HG03025 (cell line): Measurements from ENCODE around the gene FNDC3B.

Experiments used
- ATAC-seq: cut with Tn5 transposase; IDR thresholded peaks from one replicate; pipeline ENCODE4 v1.9.1; 2021; ENCODE audit warnings: mild to moderate bottlenecking, moderate library complexity; ENCODE audit not compliant: unreplicated experiment, low FRiP score

Gene FNDC3B

GRCh38 chr3:172317481-172317880 is 278.1 kb downstream of the FNDC3B start:
- no peak for ATAC-seq

- ATAC-seq = no peak
These were observed 278.6 kb downstream of the FNDC3B start for GRCh38 chr3:172317984-172318383.

GRCh38 chr3:172319595-172319994 is 280.2 kb downstream of the FNDC3B start:
- ATAC-seq = no peak

- ATAC-seq = no peak
These were observed 281.1 kb downstream of the FNDC3B start for GRCh38 chr3:172320468-172320867.

GRCh38 chr3:172321035-172321434 is 281.7 kb downstream of the FNDC3B start:
- no peak for ATAC-seq

GRCh38 chr3:172323894-172324610 is 284.7 kb downstream of the FNDC3B start:
- no peak for ATAC-seq

GRCh38 chr3:172324611-172325203 is 285.3 kb downstream of the FNDC3B start:
- no peak for ATAC-seq

GRCh38 chr3:172325461-172325860 is 286.1 kb downstream of the FNDC3B start:
- no peak for ATAC-seq

GRCh38 chr3:172326993-172327392 is 287.6 kb downstream of the FNDC3B start:
- no peak for ATAC-seq

- no peak for ATAC-seq
These were observed 288.9 kb downstream of the FNDC3B start for GRCh38 chr3:172328282-172328681.

GRCh38 chr3:172329070-172329469 is 289.7 kb downstream of the FNDC3B start:
- ATAC-seq = no peak

GRCh38 chr3:172330413-172330812 is 291.0 kb downstream of the FNDC3B start:
- ATAC-seq = no peak

- ATAC-seq = no peak
These were observed 293.1 kb downstream of the FNDC3B start for GRCh38 chr3:172332256-172333041.

- no peak for ATAC-seq
These were observed 293.6 kb downstream of the FNDC3B start for GRCh38 chr3:172333042-172333377.

- ATAC-seq = no peak
These were observed 294.5 kb downstream of the FNDC3B start for GRCh38 chr3:172333692-172334457.

- no peak for ATAC-seq
These were observed 295.4 kb downstream of the FNDC3B start for GRCh38 chr3:172334671-172335207.

- ATAC-seq = no peak
These were observed 300.5 kb downstream of the FNDC3B start for GRCh38 chr3:172339892-172340291.

- no peak for ATAC-seq
These were observed 301.2 kb downstream of the FNDC3B start for GRCh38 chr3:172340583-172340982.

- no peak for ATAC-seq
These were observed 302.2 kb downstream of the FNDC3B start for GRCh38 chr3:172341482-172342059.

- ATAC-seq = no peak
These were observed 302.8 kb downstream of the FNDC3B start for GRCh38 chr3:172342097-172342659.
